SU-DHL-6 (cell line): ENCODE measurements around the gene RAB33A.

Source experiments
- H2AFZ ChIP-seq: fragments of 200-600 bp; sonication (generic); 2 replicates; pipeline ENCODE4 v1.6.1; 2014; ENCODE audit warnings: low read depth, mild to moderate bottlenecking, moderate library complexity, mixed read lengths, antibody characterized with exemption, low read length; ENCODE audit not compliant: severe bottlenecking
- H3F3A ChIP-seq: fragments of 200-600 bp; shearing (Covaris generic); 2 replicates; pipeline ENCODE4 v1.6.0; 2016; ENCODE audit warnings: antibody characterized with exemption, mild to moderate bottlenecking; ENCODE audit not compliant: insufficient read depth
- H3K27ac ChIP-seq: fragments of 200-600 bp; sonication (generic); 2 replicates; pipeline ENCODE4 v1.5.1; 2016; ENCODE audit warnings: low read depth, mild to moderate bottlenecking, low read length, moderate library complexity, mixed read lengths
- H3K27me3 ChIP-seq: fragments of 200-600 bp; sonication (generic), shearing (Covaris generic); 2 replicates; pipeline ENCODE4 v1.6.0; 2014; ENCODE audit warnings: mild to moderate bottlenecking, low read length
- H3K36me3 ChIP-seq: fragments of 200-600 bp; sonication (generic); 2 replicates; pipeline ENCODE4 v1.6.1; 2014; ENCODE audit warnings: mild to moderate bottlenecking, low read length, mixed read lengths
- H3K4me2 ChIP-seq: fragments of 300-600, 200-600 bp; shearing (Covaris generic), sonication (generic); 2 replicates; pipeline ENCODE4 v1.6.0; 2014; ENCODE audit warnings: low read length, low read depth, mild to moderate bottlenecking; ENCODE audit not compliant: poor library complexity, severe bottlenecking
- H3K4me3 ChIP-seq: fragments of 200-600 bp; sonication (generic); 2 replicates; pipeline ENCODE4 v1.5.1; 2014; ENCODE audit warnings: antibody characterized with exemption, low read length, mild to moderate bottlenecking, mixed read lengths; ENCODE audit not compliant: insufficient read depth, poor library complexity, severe bottlenecking
- H3K79me2 ChIP-seq: fragments of 200-600 bp; sonication (generic); 2 replicates; pipeline ENCODE4 v1.6.1; 2014; ENCODE audit warnings: mild to moderate bottlenecking, low read length, moderate library complexity; ENCODE audit not compliant: insufficient read depth
- H3K9ac ChIP-seq: fragments of 200-600 bp; sonication (generic); 2 replicates; pipeline ENCODE4 v1.7.0; 2014; ENCODE audit warnings: mild to moderate bottlenecking, low read length
- H3K9me2 ChIP-seq: fragments of 200-600 bp; sonication (generic); replicated peaks from 2 replicates; pipeline ENCODE4 v1.6.1; 2014; ENCODE audit warnings: low read length; ENCODE audit not compliant: insufficient read depth
- H3K9me3 ChIP-seq: fragments of 200-600 bp; sonication (generic); 2 replicates; pipeline ENCODE4 v1.6.1; 2014; ENCODE audit warnings: low read length, mixed read lengths; ENCODE audit not compliant: insufficient read depth
- H4K20me1 ChIP-seq: fragments of 200-600 bp; sonication (generic); 2 replicates; pipeline ENCODE4 v1.6.1; 2014; ENCODE audit warnings: low read depth, mild to moderate bottlenecking, antibody characterized with exemption, low read length, moderate library complexity, mixed read lengths
- CTCF ChIP-seq: fragments of 200-600 bp; sonication (generic); IDR thresholded peaks from one replicate; pipeline ENCODE4 v1.5.1; 2017; ENCODE audit warnings: antibody characterized with exemption, mild to moderate bottlenecking, low read length, moderate library complexity; ENCODE audit not compliant: insufficient read depth, poor library complexity, severe bottlenecking
- EZH2phosphoT487 ChIP-seq: fragments of 200-600 bp; sonication (generic), shearing (Covaris generic); conservative IDR thresholded peaks from 2 replicates; pipeline ENCODE4 v1.6.1; 2018; ENCODE audit warnings: mild to moderate bottlenecking, antibody characterized with exemption, low read length, moderate library complexity, mixed read lengths

The RAB33A gene

GRCh38 chrX:130171446-130172126 lies at the start of gene RAB33A:
Gene RAB33A (plus strand): TSS chrX:130171962. CDS start chrX:130172063, 101 bp downstream.
- peak within 1 kb of the TSS; percentile 93 for H3K9ac ChIP-seq
- peak within 1 kb of the TSS; percentile 71 for H3K4me2 ChIP-seq
- peak within 1 kb of the TSS; percentile 77 for H2AFZ ChIP-seq
- H3K36me3 ChIP-seq = no peaks in the 10 kb centered on the region
- no peaks in the 10 kb centered on the region for H3K9me2 ChIP-seq
- H3K9me3 ChIP-seq = no peaks in the 10 kb centered on the region
- peaks cover 40% of the 10 kb centered on the region for H3K79me2 ChIP-seq
- no peaks in the 10 kb centered on the region for H3K27me3 ChIP-seq
- H4K20me1 ChIP-seq = no peaks in the 10 kb centered on the region
- TF ChIP-seq CTCF (no peak), EZH2phosphoT487 (no peak)
- peaks cover 11% of the 10 kb centered on the region; the same call in 1 of the 2 replicates for H3F3A ChIP-seq
- peak within 1 kb of the TSS; percentile 88 for H3K27ac ChIP-seq
- peak within 1 kb of the TSS; percentile 80 for H3K4me3 ChIP-seq

- Histone ChIP-seq H3K79me2 (no peaks in the 10 kb centered on the region), H3K36me3 (no peaks in the 10 kb centered on the region), H3K27me3 (no peaks in the 10 kb centered on the region), H3F3A (no peaks in the 10 kb centered on the region), H4K20me1 (no peaks in the 10 kb centered on the region), H3K9ac (no peak overlapping the region), H3K9me3 (no peaks in the 10 kb centered on the region), H3K4me2 (no peak overlapping the region), H3K9me2 (no peaks in the 10 kb centered on the region), H2AFZ (no peak overlapping the region), H3K27ac (no peak overlapping the region), H3K4me3 (no peak overlapping the region)
- TF ChIP-seq CTCF (no peak), EZH2phosphoT487 (no peak)
Observed at GRCh38 chrX:130124577-130124976, 47.2 kb upstream of the RAB33A start.

- TF ChIP-seq EZH2phosphoT487 = no peak
- TF ChIP-seq CTCF = no peak
- Histone ChIP-seq H3K9me2 (no peaks in the 10 kb centered on the region), H3K79me2 (no peaks in the 10 kb centered on the region), H3K9me3 (no peaks in the 10 kb centered on the region), H3F3A (no peaks in the 10 kb centered on the region), H3K27me3 (no peaks in the 10 kb centered on the region), H3K9ac (no peak overlapping the region), H4K20me1 (no peaks in the 10 kb centered on the region), H2AFZ (no peak overlapping the region), H3K4me2 (no peak overlapping the region), H3K36me3 (no peaks in the 10 kb centered on the region), H3K27ac (no peak overlapping the region), H3K4me3 (no peak overlapping the region)
Observed at GRCh38 chrX:130125091-130125874, 46.5 kb upstream of the RAB33A start.
